GM19455 (cell line): Measurements from ENCODE around the gene MSMO1.

Experiments used
- ATAC-seq: cut with Tn5 transposase; IDR thresholded peaks from one replicate; pipeline ENCODE4 v1.9.1; 2021; ENCODE audit not compliant: unreplicated experiment

The MSMO1 gene

GRCh38 chr4:165386328-165386727 is 58.9 kb downstream of the MSMO1 start:
- ATAC-seq = no peak

- ATAC-seq = no peak
These were observed 61.3 kb downstream of the MSMO1 start for GRCh38 chr4:165388756-165389155.
